Trophoblast cell (in vitro differentiated cells and primary cell): Measurements from ENCODE around the gene LIPC.
A peak's percentile ranks its signal among the peaks of the same experiment; 100 is the strongest.

Source experiments
- DNase-seq, 2 donors: peaks; one replicate each; pipeline ENCODE4 v3.0.0-alpha.2; 2016
- H2AFZ ChIP-seq: 2 replicates; pipeline ENCODE4 v1.6.1; 2013; ENCODE audit warnings: low read length, moderate library complexity, mild to moderate bottlenecking; ENCODE audit not compliant: insufficient read depth, poor library complexity
- H2AK5ac ChIP-seq: 2 replicates; pipeline ENCODE4 v1.6.1; 2013; ENCODE audit warnings: mild to moderate bottlenecking, low read length
- H2BK120ac ChIP-seq: 2 replicates; pipeline ENCODE4 v1.6.1; 2013; ENCODE audit warnings: low read length, mild to moderate bottlenecking, moderate library complexity; ENCODE audit not compliant: insufficient read depth, poor library complexity
- H2BK12ac ChIP-seq: 2 replicates; pipeline ENCODE4 v1.6.1; 2013; ENCODE audit warnings: mild to moderate bottlenecking, low read length, moderate library complexity
- H2BK5ac ChIP-seq: 2 replicates; pipeline ENCODE4 v1.6.1; 2013; ENCODE audit warnings: low read length, low read depth, moderate library complexity, mild to moderate bottlenecking; ENCODE audit not compliant: poor library complexity
- H3K14ac ChIP-seq: 2 replicates; pipeline ENCODE4 v1.6.1; 2013; ENCODE audit warnings: mild to moderate bottlenecking, low read length
- H3K18ac ChIP-seq: 2 replicates; pipeline ENCODE4 v1.6.1; 2013; ENCODE audit warnings: mild to moderate bottlenecking, low read length
- H3K23ac ChIP-seq: 2 replicates; pipeline ENCODE4 v1.6.1; 2013; ENCODE audit warnings: low read length
- H3K27ac ChIP-seq: 2 replicates; pipeline ENCODE4 v1.5.1; 2013; ENCODE audit warnings: low read depth, mild to moderate bottlenecking, inconsistent platforms, low read length, moderate library complexity
- H3K27me3 ChIP-seq: 2 replicates; pipeline ENCODE4 v1.6.1; 2013; ENCODE audit warnings: inconsistent platforms, mild to moderate bottlenecking, low read length, moderate library complexity; ENCODE audit not compliant: insufficient read depth
- H3K36me3 ChIP-seq, 2 experiments: 1 replicate in 1 of 2; 2 replicates in 1 of 2; pipeline ENCODE4 v1.6.1; 2013; ENCODE audit warnings: low read length in 2 of 2, mild to moderate bottlenecking in 2 of 2, moderate library complexity in 1 of 2; ENCODE audit not compliant: insufficient read depth in 2 of 2, control insufficient read depth in 1 of 2
- H3K4ac ChIP-seq: 2 replicates; pipeline ENCODE4 v1.6.1; 2013; ENCODE audit warnings: low read depth, mild to moderate bottlenecking, low read length, moderate library complexity
- H3K4me1 ChIP-seq, 2 experiments: 1 replicate in 1 of 2; 2 replicates in 1 of 2; pipeline ENCODE4 v1.6.1; 2013; ENCODE audit warnings: low read length in 2 of 2, mild to moderate bottlenecking in 2 of 2, moderate library complexity in 1 of 2; ENCODE audit not compliant: insufficient read depth in 2 of 2, control insufficient read depth in 1 of 2
- H3K4me2 ChIP-seq: 2 replicates; pipeline ENCODE4 v1.6.1; 2013; ENCODE audit warnings: inconsistent platforms, mild to moderate bottlenecking, low read length, moderate library complexity
- H3K4me3 ChIP-seq: 2 replicates; pipeline ENCODE4 v1.5.1; 2013; ENCODE audit warnings: mild to moderate bottlenecking, low read depth, low read length, inconsistent platforms
- H3K79me1 ChIP-seq: one replicate; pipeline ENCODE4 v1.6.1; 2013; ENCODE audit warnings: low read length
- H3K79me2 ChIP-seq: 2 replicates; pipeline ENCODE4 v1.6.1; 2013; ENCODE audit warnings: low read length, mild to moderate bottlenecking; ENCODE audit not compliant: control insufficient read depth, insufficient read depth, poor library complexity
- H3K9ac ChIP-seq: 2 replicates; pipeline ENCODE4 v1.6.1; 2013; ENCODE audit warnings: mild to moderate bottlenecking, low read length
- H3K9me3 ChIP-seq: 2 replicates; pipeline ENCODE4 v1.6.1; 2013; ENCODE audit warnings: low read depth, mild to moderate bottlenecking, control low read depth, inconsistent platforms, low read length; ENCODE audit not compliant: insufficient read depth
- H4K12ac ChIP-seq: 2 replicates; pipeline ENCODE4 v1.6.1; 2013; ENCODE audit warnings: low read depth, mild to moderate bottlenecking, low read length, moderate library complexity
- H4K8ac ChIP-seq: 2 replicates; pipeline ENCODE4 v1.6.1; 2013; ENCODE audit warnings: low read depth, mild to moderate bottlenecking, low read length, moderate library complexity
- H4K91ac ChIP-seq: one replicate; pipeline ENCODE4 v1.6.1; 2013; ENCODE audit warnings: low read depth, mild to moderate bottlenecking, low read length, moderate library complexity
- WGBS: extraction: QIAGEN DNeasy Blood & Tissue Kit; methylation state at CpG from one replicate; pipeline ENCODE4 v1.1.7; 2013; ENCODE audit warnings: missing lambda C conversion rate; ENCODE audit not compliant: insufficient read length, insufficient coverage; ENCODE audit errors: extremely low coverage; 5-methylcytosine and 5-hydroxymethylcytosine counted together

The LIPC gene

GRCh38 chr15:58471348-58471747 is 39.6 kb downstream of the LIPC start:
- Histone ChIP-seq H3K18ac (no peak overlapping the region), H3K4me1 (peaks cover 13 to 31% of the 10 kb centered on the region in 2 experiments), H3K4me3 (no peak overlapping the region), H2BK120ac (peak overlapping the region; percentile 54), H4K12ac (no peak overlapping the region), H3K4me2 (no peak overlapping the region), H4K91ac (peak overlapping the region; percentile 63), H2AK5ac (no peak overlapping the region), H3K27me3 (no peaks in the 10 kb centered on the region), H3K14ac (no peak overlapping the region), H3K23ac (no peak overlapping the region), H3K9me3 (peaks cover 1% of the 10 kb centered on the region), H3K9ac (no peak overlapping the region), H3K4ac (no peak overlapping the region), H3K79me2 (no peaks in the 10 kb centered on the region), H2BK12ac (peak overlapping the region; percentile 74), H3K27ac (no peak overlapping the region), H2AFZ (no peak overlapping the region), H4K8ac (no peak overlapping the region), H3K79me1 (peaks cover 20% of the 10 kb centered on the region), H2BK5ac (no peak overlapping the region), H3K36me3 (no peaks in the 10 kb centered on the region)
- DNase-seq = peak; percentile 46 to 86
- no CpG with 5 or more reads among the region's 1 CpG for WGBS

- no peak overlapping the region for H3K27ac ChIP-seq
- H2AK5ac ChIP-seq = no peak overlapping the region
- no peak overlapping the region for H3K4ac ChIP-seq
- H3K79me2 ChIP-seq = no peaks in the 10 kb centered on the region
- H3K14ac ChIP-seq = no peak overlapping the region
- H3K4me2 ChIP-seq = no peak overlapping the region
- peak; percentile 90 to 94 for DNase-seq
- peaks cover 1% of the 10 kb centered on the region for H3K9me3 ChIP-seq
- H4K12ac ChIP-seq = no peak overlapping the region
- H3K4me1 ChIP-seq = peaks cover 13 to 31% of the 10 kb centered on the region in 2 experiments
- H2BK120ac ChIP-seq = no peak overlapping the region
- H2BK12ac ChIP-seq = no peak overlapping the region
- H3K23ac ChIP-seq = no peak overlapping the region
- no peaks in the 10 kb centered on the region for H3K27me3 ChIP-seq
- no peak overlapping the region for H3K4me3 ChIP-seq
- no peak overlapping the region for H4K91ac ChIP-seq
- H2AFZ ChIP-seq = no peak overlapping the region
- no peak overlapping the region for H3K9ac ChIP-seq
- H2BK5ac ChIP-seq = no peak overlapping the region
- H3K36me3 ChIP-seq = no peaks in the 10 kb centered on the region
- no peak overlapping the region for H4K8ac ChIP-seq
- WGBS = no CpG with 5 or more reads among the region's 4 CpGs
- H3K18ac ChIP-seq = no peak overlapping the region
- H3K79me1 ChIP-seq = peaks cover 18% of the 10 kb centered on the region
Observed at GRCh38 chr15:58472221-58472620, 40.4 kb downstream of the LIPC start.

GRCh38 chr15:58472821-58473581 is 41.2 kb downstream of the LIPC start:
- H3K23ac ChIP-seq = no peak overlapping the region
- H3K36me3 ChIP-seq = no peaks in the 10 kb centered on the region
- H4K91ac ChIP-seq = peak overlapping the region; percentile 38
- no peak overlapping the region for H3K27ac ChIP-seq
- no peaks in the 10 kb centered on the region for H3K79me2 ChIP-seq
- no peak overlapping the region for H2AK5ac ChIP-seq
- no peak overlapping the region for H3K18ac ChIP-seq
- no CpG with 5 or more reads among the region's 8 CpGs for WGBS
- H3K27me3 ChIP-seq = no peaks in the 10 kb centered on the region
- peak overlapping the region; percentile 75 for H2BK12ac ChIP-seq
- H3K4me1 ChIP-seq = peaks cover 11 to 30% of the 10 kb centered on the region in 2 experiments
- peak in 1 of 2 donors; percentile 57 for DNase-seq
- no peak overlapping the region for H2AFZ ChIP-seq
- H3K9me3 ChIP-seq = peaks cover 1% of the 10 kb centered on the region
- H4K12ac ChIP-seq = no peak overlapping the region
- H3K9ac ChIP-seq = no peak overlapping the region
- no peak overlapping the region for H3K4me2 ChIP-seq
- peak overlapping the region; percentile 23 for H2BK120ac ChIP-seq
- peak overlapping the region; percentile 3 for H3K14ac ChIP-seq
- H3K4me3 ChIP-seq = no peak overlapping the region
- H2BK5ac ChIP-seq = no peak overlapping the region
- peak overlapping the region; percentile 15 for H4K8ac ChIP-seq
- peaks cover 16% of the 10 kb centered on the region for H3K79me1 ChIP-seq
- no peak overlapping the region for H3K4ac ChIP-seq

- no peak overlapping the region for H3K27ac ChIP-seq
- H3K4me3 ChIP-seq = no peak overlapping the region
- no peaks in the 10 kb centered on the region for H3K27me3 ChIP-seq
- peak in 1 of 2 donors; percentile 74 for DNase-seq
- no peak overlapping the region for H2AK5ac ChIP-seq
- H3K79me1 ChIP-seq = peaks cover 14% of the 10 kb centered on the region
- H3K9me3 ChIP-seq = peaks cover 1% of the 10 kb centered on the region
- no peak overlapping the region for H2BK12ac ChIP-seq
- H3K4ac ChIP-seq = no peak overlapping the region
- H4K8ac ChIP-seq = no peak overlapping the region
- peaks cover 11 to 26% of the 10 kb centered on the region in 2 experiments for H3K4me1 ChIP-seq
- H4K91ac ChIP-seq = no peak overlapping the region
- H3K36me3 ChIP-seq = no peaks in the 10 kb centered on the region
- H3K79me2 ChIP-seq = no peaks in the 10 kb centered on the region
- no peak overlapping the region for H4K12ac ChIP-seq
- no peak overlapping the region for H3K14ac ChIP-seq
- no peak overlapping the region for H2BK5ac ChIP-seq
- no peak overlapping the region for H3K18ac ChIP-seq
- H2BK120ac ChIP-seq = no peak overlapping the region
- H3K4me2 ChIP-seq = no peak overlapping the region
- H3K9ac ChIP-seq = no peak overlapping the region
- WGBS = no CpG with 5 or more reads among the region's 2 CpGs
- H3K23ac ChIP-seq = no peak overlapping the region
- no peak overlapping the region for H2AFZ ChIP-seq
Observed at GRCh38 chr15:58473724-58474123, 41.9 kb downstream of the LIPC start.
